GM21825 (cell line): Measurements from ENCODE around the gene PTGER2.

Experiments used
- ATAC-seq: cut with Tn5 transposase; IDR thresholded peaks from one replicate; pipeline ENCODE4 v1.9.1; 2021; ENCODE audit warnings: mild to moderate bottlenecking, moderate library complexity; ENCODE audit not compliant: unreplicated experiment

Gene PTGER2, protein sequence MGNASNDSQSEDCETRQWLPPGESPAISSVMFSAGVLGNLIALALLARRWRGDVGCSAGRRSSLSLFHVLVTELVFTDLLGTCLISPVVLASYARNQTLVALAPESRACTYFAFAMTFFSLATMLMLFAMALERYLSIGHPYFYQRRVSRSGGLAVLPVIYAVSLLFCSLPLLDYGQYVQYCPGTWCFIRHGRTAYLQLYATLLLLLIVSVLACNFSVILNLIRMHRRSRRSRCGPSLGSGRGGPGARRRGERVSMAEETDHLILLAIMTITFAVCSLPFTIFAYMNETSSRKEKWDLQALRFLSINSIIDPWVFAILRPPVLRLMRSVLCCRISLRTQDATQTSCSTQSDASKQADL

DNA sequence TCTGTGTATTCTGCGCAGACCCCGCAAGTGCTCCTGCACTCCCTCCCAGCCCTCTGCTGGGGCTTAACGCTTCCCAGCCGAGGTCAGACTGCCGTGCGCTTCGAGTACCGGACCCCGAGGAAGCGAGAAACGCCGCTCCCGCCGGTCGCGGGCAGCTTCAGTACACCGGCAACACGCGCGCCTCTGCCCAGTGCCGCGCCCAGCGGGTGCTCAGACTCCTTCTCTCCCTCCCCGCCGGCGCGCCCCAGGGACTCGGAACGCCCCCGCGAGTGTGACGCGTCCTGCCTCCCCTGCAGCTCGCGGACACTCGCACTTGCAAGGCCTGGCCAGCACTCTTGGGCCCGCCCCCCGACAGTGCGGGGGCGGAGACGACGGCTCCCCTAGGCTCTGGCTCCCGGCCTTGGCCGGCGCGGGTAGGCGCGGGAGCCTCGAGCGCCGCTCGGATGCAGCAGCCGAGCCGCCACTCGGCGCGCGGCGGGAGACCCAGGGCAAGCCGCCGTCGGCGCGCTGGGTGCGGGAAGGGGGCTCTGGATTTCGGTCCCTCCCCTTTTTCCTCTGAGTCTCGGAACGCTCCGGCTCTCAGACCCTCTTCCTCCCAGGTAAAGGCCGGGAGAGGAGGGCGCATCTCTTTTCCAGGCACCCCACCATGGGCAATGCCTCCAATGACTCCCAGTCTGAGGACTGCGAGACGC, at the start of gene PTGER2:
Gene PTGER2, plus strand, starts transcription at position 410 of the 692 bp plus-strand sequence. Its CDS starts 237 bp downstream, at position 647.
- ATAC-seq = no peak

DNA sequence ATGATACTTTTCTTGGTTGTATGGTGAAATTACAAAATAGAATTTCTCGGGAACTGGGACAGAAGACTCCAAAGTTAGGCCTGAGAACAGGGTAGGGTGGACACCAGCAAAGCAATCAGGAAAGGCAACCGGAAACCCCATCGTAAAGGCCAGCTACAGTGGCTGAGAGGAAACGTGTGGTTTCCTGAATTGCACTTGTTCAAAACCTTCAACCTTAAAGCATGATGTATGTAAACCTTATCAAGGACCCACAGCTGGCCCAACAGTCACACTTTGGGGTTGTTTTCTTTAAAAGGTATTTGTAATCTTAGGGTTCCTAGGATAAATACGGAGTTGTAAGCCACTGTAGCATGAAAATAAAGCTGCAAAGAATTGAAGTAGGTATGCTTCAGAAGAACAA, 48.9 kb upstream of the PTGER2 start:
- no peak for ATAC-seq

DNA sequence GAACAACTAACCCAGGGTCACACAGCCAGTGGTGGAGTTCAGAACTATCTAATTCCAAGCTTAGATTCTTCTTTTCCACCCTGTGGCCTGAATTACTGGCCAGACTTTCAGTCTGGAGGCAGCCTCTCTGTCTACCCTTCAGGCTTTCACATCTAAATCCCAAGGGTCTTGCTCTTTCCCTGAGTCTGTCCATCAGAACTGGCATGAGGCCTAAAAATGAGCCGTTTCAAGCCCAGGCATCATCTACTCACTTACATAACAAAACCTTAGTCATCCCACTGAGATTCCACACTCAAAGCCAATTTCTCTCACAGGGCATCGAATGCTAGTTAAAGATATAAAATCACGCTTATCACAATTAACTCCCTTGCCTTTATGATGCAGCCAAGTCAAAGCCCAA, 47.9 kb upstream of the PTGER2 start:
- ATAC-seq = no peak

- ATAC-seq = no peak
These were observed 47.3 kb upstream of the PTGER2 start for GRCh38 chr14:52266782-52267181.

DNA sequence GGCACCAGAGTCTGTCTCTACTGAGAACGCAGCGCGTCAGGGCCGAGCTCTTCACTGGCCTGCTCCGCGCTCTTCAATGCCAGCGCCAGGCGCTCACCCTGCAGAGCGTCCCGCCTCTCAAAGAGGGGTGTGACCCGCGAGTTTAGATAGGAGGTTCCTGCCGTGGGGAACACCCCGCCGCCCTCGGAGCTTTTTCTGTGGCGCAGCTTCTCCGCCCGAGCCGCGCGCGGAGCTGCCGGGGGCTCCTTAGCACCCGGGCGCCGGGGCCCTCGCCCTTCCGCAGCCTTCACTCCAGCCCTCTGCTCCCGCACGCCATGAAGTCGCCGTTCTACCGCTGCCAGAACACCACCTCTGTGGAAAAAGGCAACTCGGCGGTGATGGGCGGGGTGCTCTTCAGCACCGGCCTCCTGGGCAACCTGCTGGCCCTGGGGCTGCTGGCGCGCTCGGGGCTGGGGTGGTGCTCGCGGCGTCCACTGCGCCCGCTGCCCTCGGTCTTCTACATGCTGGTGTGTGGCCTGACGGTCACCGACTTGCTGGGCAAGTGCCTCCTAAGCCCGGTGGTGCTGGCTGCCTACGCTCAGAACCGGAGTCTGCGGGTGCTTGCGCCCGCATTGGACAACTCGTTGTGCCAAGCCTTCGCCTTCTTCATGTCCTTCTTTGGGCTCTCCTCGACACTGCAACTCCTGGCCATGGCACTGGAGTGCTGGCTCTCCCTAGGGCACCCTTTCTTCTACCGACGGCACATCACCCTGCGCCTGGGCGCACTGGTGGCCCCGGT, 46.4 kb upstream of the PTGER2 start, which contains the start of gene PTGDR:
Gene PTGDR, plus strand, starts transcription at position 198 of the 778 bp plus-strand sequence. Its CDS starts 117 bp downstream, at position 315.
- ATAC-seq = no peak

DNA sequence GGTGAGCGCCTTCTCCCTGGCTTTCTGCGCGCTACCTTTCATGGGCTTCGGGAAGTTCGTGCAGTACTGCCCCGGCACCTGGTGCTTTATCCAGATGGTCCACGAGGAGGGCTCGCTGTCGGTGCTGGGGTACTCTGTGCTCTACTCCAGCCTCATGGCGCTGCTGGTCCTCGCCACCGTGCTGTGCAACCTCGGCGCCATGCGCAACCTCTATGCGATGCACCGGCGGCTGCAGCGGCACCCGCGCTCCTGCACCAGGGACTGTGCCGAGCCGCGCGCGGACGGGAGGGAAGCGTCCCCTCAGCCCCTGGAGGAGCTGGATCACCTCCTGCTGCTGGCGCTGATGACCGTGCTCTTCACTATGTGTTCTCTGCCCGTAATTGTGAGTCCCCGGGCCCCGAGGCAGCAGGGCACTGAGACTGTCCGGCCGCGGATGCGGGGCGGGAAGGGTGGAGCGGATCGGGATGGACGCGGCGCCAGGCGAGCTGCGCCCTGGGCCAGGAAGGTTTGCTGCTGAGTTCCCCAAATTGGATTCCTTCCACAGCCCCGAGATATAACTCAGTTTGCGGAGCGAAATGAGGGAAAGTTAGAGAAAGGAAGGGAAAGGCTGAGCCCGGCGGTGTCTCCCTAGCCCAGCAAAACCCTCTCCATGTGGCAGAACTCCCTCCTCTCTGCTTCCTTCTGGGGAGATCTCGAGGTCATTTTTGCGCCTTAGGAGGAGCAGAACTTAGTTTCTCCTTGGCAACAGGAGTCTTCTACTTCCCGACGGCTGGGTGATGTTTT, 45.6 kb upstream of the PTGER2 start:
- ATAC-seq = no peak

- no peak for ATAC-seq
These were observed 45.0 kb upstream of the PTGER2 start for GRCh38 chr14:52269100-52269499.

DNA sequence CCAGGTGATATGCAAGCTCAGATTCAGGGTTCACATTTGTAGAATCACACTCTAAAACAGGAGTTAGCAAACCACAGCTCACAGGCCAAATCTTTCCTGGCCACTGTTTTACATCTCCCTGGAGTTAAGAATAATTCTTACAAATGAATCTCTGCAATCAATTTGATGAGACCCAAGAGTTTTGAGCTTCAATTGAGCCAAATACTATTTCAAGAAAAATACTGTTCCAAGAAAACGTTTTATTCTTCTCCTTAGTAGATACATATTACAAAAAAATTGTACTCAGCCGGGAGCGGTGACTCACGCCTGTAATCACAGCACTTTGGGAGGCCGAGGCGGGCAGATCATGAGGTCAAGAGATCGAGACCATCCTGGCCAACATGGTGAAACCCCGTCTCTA, 44.1 kb upstream of the PTGER2 start:
- no peak for ATAC-seq

DNA sequence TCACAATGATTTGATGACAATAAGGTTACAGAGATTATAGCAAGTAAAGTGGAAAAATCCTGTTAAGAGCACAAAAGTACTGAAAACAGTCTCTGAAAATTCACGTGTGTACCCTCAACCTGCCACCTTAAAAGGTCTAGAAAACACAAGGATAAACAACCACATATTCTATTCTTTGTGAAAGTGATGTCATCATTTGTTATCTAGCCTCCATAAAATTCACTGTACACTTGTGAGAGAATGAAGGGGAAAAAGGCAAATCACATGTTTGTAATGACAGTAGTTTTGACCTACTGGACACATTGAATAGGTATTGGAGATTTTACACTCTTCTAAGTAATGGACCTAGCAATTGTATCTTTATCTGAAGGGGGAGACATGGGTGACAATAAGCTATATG, 42.6 kb upstream of the PTGER2 start:
- ATAC-seq = no peak

DNA sequence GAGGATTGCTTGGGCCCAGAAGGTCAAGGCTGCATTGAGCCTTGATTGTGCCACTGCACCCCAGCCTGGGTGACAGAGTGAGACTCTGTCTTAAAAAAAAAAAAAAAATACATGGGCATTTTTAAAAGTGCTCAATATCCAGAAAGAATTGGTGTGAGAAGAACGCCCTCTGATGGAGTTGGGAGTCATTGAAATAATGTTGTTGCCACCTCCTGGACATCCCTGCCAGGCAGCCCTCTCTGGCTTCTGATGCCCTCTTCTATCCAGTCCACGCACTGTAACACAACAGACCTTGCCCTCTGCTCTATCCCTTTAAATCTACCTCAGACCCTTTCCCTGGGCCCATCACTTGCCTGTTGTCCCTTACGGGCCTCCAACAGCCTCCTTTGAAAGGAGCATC, 41.7 kb upstream of the PTGER2 start:
- ATAC-seq = no peak

DNA sequence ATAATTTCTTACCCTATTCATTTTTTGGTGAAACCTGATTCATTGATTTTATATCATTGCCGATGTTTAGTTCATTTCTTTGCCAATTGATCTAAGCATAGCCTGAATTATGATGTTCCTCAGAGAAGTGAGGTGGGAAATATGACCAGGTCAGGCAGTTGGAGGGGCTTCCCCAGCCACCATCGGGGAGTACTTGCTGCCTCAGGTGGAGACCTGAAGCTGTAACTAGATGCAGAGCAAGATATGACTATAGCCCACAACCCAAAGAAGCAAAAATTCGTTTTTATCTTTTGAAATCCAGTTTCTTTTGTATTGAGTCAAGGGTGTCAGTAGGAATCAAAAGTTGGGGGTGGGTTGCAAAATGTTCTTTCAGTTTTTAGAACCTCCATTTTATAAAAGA, 38.7 kb upstream of the PTGER2 start:
- no peak for ATAC-seq

DNA sequence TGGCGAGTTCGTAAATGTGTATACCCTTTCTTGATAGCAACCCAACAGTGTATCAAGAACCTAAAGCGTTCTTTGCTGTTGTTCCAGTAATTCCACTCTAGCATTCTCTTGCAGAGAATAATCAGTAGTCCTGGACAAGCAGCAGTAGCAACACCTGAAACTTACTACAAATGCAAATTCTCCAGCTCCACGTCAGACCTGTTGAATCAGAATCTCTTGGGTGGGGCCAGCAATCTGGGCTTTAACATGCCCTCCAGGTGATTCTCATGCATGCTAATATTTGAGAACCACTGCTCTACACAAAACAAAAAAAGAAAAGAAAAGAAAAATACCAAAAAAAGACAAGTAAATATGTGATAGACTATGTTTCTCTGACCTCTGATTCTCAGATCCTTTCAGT, 36.6 kb upstream of the PTGER2 start:
- ATAC-seq = no peak

- ATAC-seq = no peak
These were observed 34.7 kb upstream of the PTGER2 start for GRCh38 chr14:52279408-52279807.

DNA sequence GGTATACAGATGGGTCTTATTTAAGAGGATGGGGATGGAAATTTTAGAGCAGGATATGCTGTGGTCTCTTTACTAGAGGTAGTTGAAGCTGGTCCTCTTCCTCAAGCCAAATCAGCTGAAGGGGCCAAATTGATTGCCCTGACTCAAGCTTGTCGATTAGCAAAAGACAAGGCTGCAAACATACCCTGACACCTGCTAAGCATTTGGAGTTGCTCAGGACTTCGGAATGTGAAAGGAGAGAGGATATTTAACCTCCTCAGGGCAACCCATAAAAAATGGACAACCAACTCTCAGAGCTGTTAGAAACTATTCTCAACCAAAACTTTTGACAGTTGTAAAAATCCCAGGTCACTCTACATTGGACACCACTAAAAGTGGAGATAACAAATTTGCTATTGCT, 31.0 kb upstream of the PTGER2 start:
- ATAC-seq = no peak

DNA sequence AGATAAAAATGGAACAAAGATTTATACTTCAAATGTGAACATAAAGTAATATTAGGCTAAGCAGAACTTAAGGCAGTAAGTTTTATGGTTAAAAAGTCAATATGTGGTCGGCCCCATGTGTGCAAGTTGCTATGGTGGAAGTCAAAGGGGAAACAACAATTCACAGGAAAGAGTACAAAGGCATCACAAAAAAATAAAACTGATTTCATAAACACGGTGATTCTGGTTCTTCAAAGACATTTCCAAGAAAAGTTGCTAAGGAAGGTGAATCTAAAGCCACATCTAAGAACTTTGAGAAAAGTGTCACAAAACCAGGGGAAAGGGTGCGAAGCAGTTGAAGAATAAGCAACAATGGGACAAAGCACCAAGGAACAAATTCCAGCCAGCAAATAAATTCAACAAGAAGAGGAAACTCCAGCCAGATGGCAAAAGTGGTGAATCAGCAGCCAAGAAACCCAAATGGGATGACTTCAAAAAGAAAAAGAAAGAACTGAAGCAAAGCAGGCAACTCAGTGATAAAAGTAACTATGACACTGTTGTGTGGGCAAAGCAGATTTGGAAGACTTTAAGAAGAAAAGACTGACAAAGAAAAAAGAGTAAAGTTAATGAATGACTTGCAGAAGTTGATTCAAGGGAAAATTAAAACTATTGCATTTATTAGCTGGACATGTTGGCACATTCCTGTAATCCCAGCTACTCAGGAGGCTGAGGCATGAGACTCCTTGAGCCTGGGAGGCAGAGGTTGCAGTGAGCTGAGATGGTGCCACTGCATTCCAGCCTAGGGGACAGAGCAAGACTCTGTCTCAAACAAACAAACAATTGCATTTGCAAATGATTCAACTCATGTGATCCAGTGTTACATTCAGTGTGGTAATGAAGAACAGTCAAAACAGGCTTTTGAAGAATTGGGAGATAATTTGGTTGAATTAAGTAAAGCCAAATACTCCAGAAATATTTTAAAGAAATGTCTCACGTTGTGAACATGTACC, 27.2 kb upstream of the PTGER2 start:
- no peak for ATAC-seq

- no peak for ATAC-seq
These were observed 17.7 kb upstream of the PTGER2 start for GRCh38 chr14:52296378-52296777.

DNA sequence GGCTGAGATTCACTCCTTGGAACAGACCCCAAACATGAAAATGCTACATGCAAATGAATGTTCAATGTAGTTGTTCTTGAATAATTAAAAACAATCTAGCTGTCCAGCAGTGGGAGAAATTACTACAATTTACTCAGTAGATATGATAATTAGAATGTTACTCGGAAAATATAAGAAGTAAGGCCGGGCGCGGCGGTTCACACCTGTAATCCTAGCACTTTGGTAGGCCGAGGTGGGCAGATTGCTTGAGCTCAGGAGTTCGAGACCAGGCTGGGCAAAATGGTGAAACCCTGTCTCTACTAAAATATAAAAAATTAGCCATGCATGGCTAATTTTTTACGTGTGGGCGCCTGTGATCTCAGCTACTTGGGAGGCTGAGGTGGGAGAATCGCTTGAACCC, 15.3 kb upstream of the PTGER2 start:
- no peak for ATAC-seq

DNA sequence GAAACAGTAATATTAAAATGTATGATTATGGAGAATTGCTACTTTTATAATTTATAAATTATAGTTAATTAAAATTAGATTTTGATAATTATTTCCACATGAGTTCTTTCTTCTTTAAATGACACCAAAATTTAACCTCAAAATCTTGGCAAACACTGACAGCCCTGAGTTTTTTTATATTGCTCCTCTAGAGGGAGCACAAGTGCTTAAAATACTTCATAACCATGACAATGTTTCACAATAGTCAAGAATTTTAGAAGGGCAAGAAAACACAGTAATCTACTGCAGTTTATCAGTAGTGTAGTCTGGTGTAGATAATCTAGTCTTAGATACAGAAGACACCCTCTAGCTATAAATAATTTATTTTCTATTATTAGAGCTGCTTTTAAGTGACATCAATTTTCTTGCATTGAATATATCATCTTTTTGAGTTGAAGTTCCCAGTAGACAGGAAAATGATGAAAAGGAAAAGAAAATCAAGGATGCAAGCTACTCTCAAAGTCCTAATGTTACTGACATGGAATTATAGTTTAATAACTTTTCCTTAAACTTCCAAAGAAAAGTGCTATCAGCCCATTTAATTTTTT, 14.3 kb upstream of the PTGER2 start:
- no peak for ATAC-seq

GRCh38 chr14:52303236-52303635, 10.9 kb upstream of the PTGER2 start:
- ATAC-seq = no peak
